HepG2 (cell line): Measurements from ENCODE around the gene TSTD1. TPM values are rescaled to one million over a fixed set of nuclear protein-coding genes. Genes with fewer than 3 reads are reported as not detected.

Experiments
- ATF2 ChIP-seq: sonication (generic); formaldehyde crosslinking; IDR thresholded peaks from 2 replicates; pipeline ENCODE4 v1.4.0; 2020; ENCODE audit warnings: missing genetic modification reagents
- ELF1 ChIP-seq: sonication (generic); formaldehyde crosslinking; IDR thresholded peaks from 2 replicates; pipeline ENCODE4 v1.4.0; 2020; ENCODE audit warnings: missing genetic modification reagents
- FOSL2 ChIP-seq: sonication (generic); formaldehyde crosslinking; IDR thresholded peaks from 2 replicates; pipeline ENCODE4 v1.4.0; 2020; ENCODE audit warnings: missing genetic modification reagents
- FOXK1 ChIP-seq: sonication (generic); formaldehyde crosslinking; IDR thresholded peaks from 2 replicates; pipeline ENCODE4 v1.4.0; 2020; ENCODE audit warnings: low read depth, missing genetic modification reagents, borderline replicate concordance
- HMGXB4 ChIP-seq, 2 experiments: sonication (generic) in 1 of 2; formaldehyde crosslinking in 1 of 2; IDR thresholded peaks; 2 replicates each; pipeline versions ENCODE4 v1.4.0 to v1.6.1; 2018 to 2020; ENCODE audit warnings: missing genetic modification reagents in 2 of 2, borderline replicate concordance in 1 of 2, low read depth in 1 of 2, mild to moderate bottlenecking in 1 of 2, missing biosample characterization in 1 of 2
- KDM2A ChIP-seq: sonication (generic); formaldehyde crosslinking; IDR thresholded peaks from 2 replicates; pipeline ENCODE4 v1.4.0; 2020; ENCODE audit warnings: low read depth, missing genetic modification reagents, borderline replicate concordance
- KDM6A ChIP-seq: IDR thresholded peaks from 2 replicates; pipeline ENCODE4 v1.6.1; 2016; ENCODE audit warnings: low read depth
- KIAA2018 ChIP-seq: sonication (generic); formaldehyde crosslinking; IDR thresholded peaks from 2 replicates; pipeline ENCODE4 v1.5.0; 2020; ENCODE audit warnings: mild to moderate bottlenecking, missing genetic modification reagents, borderline replicate concordance
- KLF11 ChIP-seq: IDR thresholded peaks from 2 replicates; pipeline ENCODE4 v1.6.1; 2016; ENCODE audit warnings: missing compliant biosample characterization
- NONO ChIP-seq, 2 experiments: fragments of 450-650 bp in 1 of 2; sonication (generic) in 1 of 2; formaldehyde crosslinking in 1 of 2; IDR thresholded peaks in 1 of 2; conservative IDR thresholded peaks in 1 of 2; 2 replicates each; pipeline versions ENCODE4 v1.6.1 to v1.8.0; 2017 to 2022; ENCODE audit warnings: mild to moderate bottlenecking in 1 of 2, missing genetic modification reagents in 1 of 2, moderate library complexity in 1 of 2
- PHF5A ChIP-seq: IDR thresholded peaks from one replicate; pipeline ENCODE4 v1.6.1; 2018; ENCODE audit warnings: low read depth, missing genetic modification reagents; ENCODE audit not compliant: unreplicated experiment
- POLR2A ChIP-seq, 2 experiments: IDR thresholded peaks; 2 replicates each; pipeline ENCODE4 v1.6.1; 2011; ENCODE audit warnings: low read depth in 2 of 2, low read length in 2 of 2, mild to moderate bottlenecking in 1 of 2, moderate library complexity in 1 of 2; ENCODE audit not compliant: insufficient read depth in 1 of 2
- SSRP1 ChIP-seq: IDR thresholded peaks from 2 replicates; pipeline ENCODE4 v1.6.1; 2016; ENCODE audit warnings: control low read depth
- ZNF225 ChIP-seq: sonication (generic); formaldehyde crosslinking; IDR thresholded peaks from 2 replicates; pipeline ENCODE4 v1.4.0; 2020; ENCODE audit warnings: mild to moderate bottlenecking, missing genetic modification reagents
- ZNF678 ChIP-seq: sonication (generic); formaldehyde crosslinking; IDR thresholded peaks from 2 replicates; pipeline ENCODE4 v1.4.0; 2020; ENCODE audit warnings: mild to moderate bottlenecking, missing genetic modification reagents
- ZNF747 ChIP-seq: sonication (generic); formaldehyde crosslinking; IDR thresholded peaks from 2 replicates; pipeline ENCODE4 v1.8.1; 2023; ENCODE audit warnings: missing genetic modification reagents, mild to moderate bottlenecking, borderline replicate concordance
- polyA plus RNA-seq, 8 experiments: library from polyadenylated mRNA; depleted of rRNA in 3 of 8; stranded (reverse) in 7 of 8; unstranded in 1 of 8; fragments of >200 nt; fragmentation: Illumina TruSeq in 4 of 8; extraction: Trizol in 4 of 8; gene quantifications; 2 replicates each; pipeline versions ENCODE4 v1.2.1 to v1.2.3, GENCODE V29; 2011 to 2016; ENCODE audit warnings: low read depth in 4 of 8, missing spikeins in 1 of 8, mixed read lengths in 1 of 8; ENCODE audit not compliant: insufficient read depth in 1 of 8
- total RNA-seq, 5 experiments: library from RNA; depleted of rRNA; stranded (reverse); fragments of >200 nt; fragmentation: Illumina TruSeq; extraction: Trizol; gene quantifications; 2 replicates each; pipeline ENCODE4 v1.2.3, GENCODE V29; 2016; ENCODE audit warnings: low read depth in 1 of 5

TSTD1 gene
- total and polyA plus RNA-seq, 2 of the 13 experiments (the other 11 are each of a cell fraction or from before 2014, with no cell fraction given) = 0.15 to 0.31 TPM

GRCh38 chr1:161074676-161075368 is 36.1 kb upstream of the TSTD1 start (continued):
- TF ChIP-seq HMGXB4 (CRISPR knock-in tag; IDR thresholded peaks at IDR 0.05; ENCODE audit: borderline replicate concordance in 1 of 2, low read depth in 1 of 2) (0 out of 4 replicates have a peak, but pooled peaks of 1 of the 2 experiments have one; percentile 1), SSRP1 (CRISPR knock-in tag) (no peak), ATF2 (peak; percentile 75), KLF11 (CRISPR knock-in tag) (no peak), ELF1 (CRISPR knock-in tag) (no peak), KDM2A (CRISPR knock-in tag) (peak; percentile 22; the same call in 1 of the 2 replicates), ZNF678 (CRISPR knock-in tag) (0 out of 2 replicates have a peak, but pooled peaks have one; percentile 26), PHF5A (CRISPR knock-in tag) (no peak), FOXK1 (CRISPR knock-in tag) (no peak), POLR2A (IDR thresholded peaks at IDR 0.05; ENCODE audit: insufficient read depth in 1 of 2, low read depth in 2 of 2, low read length in 2 of 2) (0 out of 4 replicates have a peak, but pooled peaks of 1 of the 2 experiments have one; percentile 47), KIAA2018 (CRISPR knock-in tag) (no peak), KDM6A (no peak), ZNF747 (CRISPR knock-in tag) (no peak), NONO (IDR thresholded peaks at IDR 0.05) (no peak), NONO (CRISPR knock-in tag; conservative IDR thresholded peaks at IDR 0.05) (no peak), ZNF225 (CRISPR knock-in tag) (no peak), FOSL2 (CRISPR knock-in tag) (0 out of 2 replicates have a peak, but pooled peaks have one; percentile 23)
